Measurements from ENCODE around the gene KNOP1. TPM values are rescaled to one million over a fixed set of nuclear protein-coding genes. Genes with fewer than 3 reads are reported as not detected.

The KNOP1 gene
- total RNA-seq, 5 donors from 2014 or later (not counting 1 experiment from before 2014, with no cell fraction given), result 8.2 to 20.4 (median 18.6) TPM

DNA sequence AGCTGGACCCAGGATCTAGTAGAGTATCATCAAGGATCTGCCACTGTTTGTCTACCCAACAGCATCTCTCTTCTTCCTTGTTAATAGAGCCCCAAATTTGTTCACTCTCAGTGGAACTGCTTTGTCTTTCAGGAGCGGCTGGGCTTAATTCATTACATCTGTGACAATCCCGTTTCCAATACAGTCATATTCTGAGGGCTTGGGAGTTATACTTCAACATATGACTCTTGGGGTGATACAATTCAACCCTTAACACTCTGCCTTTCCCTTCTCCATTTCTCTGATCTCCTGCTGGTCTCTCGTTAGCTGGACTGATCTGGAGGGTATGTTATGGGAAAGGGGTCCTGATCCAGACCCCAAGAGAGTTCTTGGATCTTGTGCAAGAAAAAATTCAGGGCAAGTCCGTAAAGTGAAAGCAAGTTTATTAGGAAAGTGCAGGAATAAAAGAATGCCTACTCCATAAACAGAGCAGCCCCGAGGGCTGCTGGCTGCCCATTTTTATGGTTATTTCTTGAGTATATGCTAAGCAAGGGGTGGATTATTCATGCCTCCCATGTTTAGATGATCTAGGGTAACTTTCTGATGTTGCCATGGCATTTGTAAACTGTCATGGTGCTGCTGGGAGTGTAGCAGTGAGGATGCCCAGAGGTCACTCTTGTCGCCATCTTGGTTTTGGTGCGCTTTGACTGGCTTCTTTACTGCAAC lies 42.5 kb upstream of the KNOP1 start:
- DNase-seq, result no peak
- CTCF ChIA-PET, result no interaction called here
- H3K27me3 Mint-ChIP-seq, result peaks cover 0 to 4% of the 10 kb centered on the region in 2 donors
- Histone ChIP-seq H3K4me1 (ENCODE audit: control insufficient read depth in 1 of 2, extremely low read depth in 1 of 2, insufficient read depth in 2 of 2, low read length in 2 of 2) (no peaks in the 10 kb centered on the region), H3K36me3 (ENCODE audit: control insufficient read depth in 2 of 2, extremely low read depth in 1 of 2, insufficient read depth in 1 of 2, low read length in 1 of 2) (no peaks in the 10 kb centered on the region), H3K4me3 (ENCODE audit: control insufficient read depth in 1 of 2, extremely low read depth in 1 of 2, low read length in 1 of 2) (no peak overlapping the region), H3K27me3 (replicated peaks in 1 of 2; ENCODE audit: control insufficient read depth in 2 of 2, extremely low read depth in 1 of 2, insufficient read depth in 2 of 2, low read length in 1 of 2) (peaks cover 0 to 2% of the 10 kb centered on the region in 2 experiments), H3K9me3 (no peaks in the 10 kb centered on the region), H3K27ac (ENCODE audit: low read length) (no peak overlapping the region)
- H3K4me1 Mint-ChIP-seq, result no peaks in the 10 kb centered on the region
- WGBS (ENCODE audit: insufficient coverage), result 100% methylated on average over 2 of the region's 7 CpGs
- H3K36me3 Mint-ChIP-seq, result no peaks in the 10 kb centered on the region
- no peak for ATAC-seq (replicated peaks in 1 of 4)
- H3K27ac Mint-ChIP-seq, result no peak overlapping the region
- no peaks in the 10 kb centered on the region for H3K9me3 Mint-ChIP-seq
- no peak overlapping the region for H3K4me3 Mint-ChIP-seq
- POLR2A ChIA-PET, result no interaction called here

DNA sequence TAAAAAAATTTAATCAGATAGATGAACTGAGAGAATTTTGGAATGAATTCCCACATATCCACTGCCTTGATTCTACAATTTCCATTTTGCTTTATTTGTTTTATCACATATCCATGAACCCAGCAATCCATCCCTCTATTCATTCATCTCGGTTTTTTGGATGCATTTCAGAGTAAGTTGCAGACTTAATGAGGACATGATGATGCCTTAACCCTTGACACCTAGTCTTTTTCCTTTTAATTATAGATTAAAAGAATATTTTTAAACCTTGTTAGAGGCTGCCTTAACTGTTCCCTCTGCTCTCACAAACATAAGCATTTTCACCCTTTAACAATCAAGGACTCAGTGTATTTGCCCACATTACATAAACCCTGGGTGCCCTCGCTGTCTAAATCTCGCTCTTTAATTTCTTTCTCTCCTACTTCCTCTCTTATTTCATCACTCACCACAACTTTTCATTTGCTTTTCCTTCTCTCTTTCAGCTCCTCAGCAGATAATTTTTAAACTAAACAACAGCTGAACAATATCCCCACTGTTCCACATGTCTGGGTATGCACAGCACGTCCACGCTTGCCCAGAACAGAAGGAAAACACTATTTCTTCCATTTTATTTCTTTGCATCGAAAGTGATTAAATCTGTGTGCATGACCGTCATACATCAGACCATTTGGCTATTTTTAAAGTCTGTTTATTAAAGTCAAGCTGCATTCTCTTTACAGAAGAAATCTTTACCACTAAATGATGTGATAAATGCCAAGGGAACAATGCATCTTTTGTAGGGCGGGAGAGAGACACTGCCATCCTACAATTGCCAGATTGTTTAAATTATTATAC lies 40.0 kb upstream of the KNOP1 start:
- no peaks in the 10 kb centered on the region for H3K36me3 ChIP-seq (ENCODE audit: control insufficient read depth in 2 of 2, extremely low read depth in 1 of 2, insufficient read depth in 1 of 2, low read length in 1 of 2)
- ChIA-PET POLR2A (no interaction called here), CTCF (no interaction called here)
- no peak overlapping the region for H3K27ac Mint-ChIP-seq
- H3K4me1 ChIP-seq (ENCODE audit: control insufficient read depth in 1 of 2, extremely low read depth in 1 of 2, insufficient read depth in 2 of 2, low read length in 2 of 2), result no peaks in the 10 kb centered on the region
- no peak for ATAC-seq (replicated peaks in 1 of 4)
- H3K27me3 ChIP-seq (replicated peaks in 1 of 2; ENCODE audit: control insufficient read depth in 2 of 2, extremely low read depth in 1 of 2, insufficient read depth in 2 of 2, low read length in 1 of 2), result peaks cover 0 to 2% of the 10 kb centered on the region in 2 experiments
- DNase-seq, result no peak
- H3K9me3 Mint-ChIP-seq, result no peaks in the 10 kb centered on the region
- no peak overlapping the region for H3K27ac ChIP-seq (ENCODE audit: low read length)
- 69% methylated on average over 4 of the region's 8 CpGs for WGBS (ENCODE audit: insufficient coverage)
- H3K4me1 Mint-ChIP-seq, result no peaks in the 10 kb centered on the region
- H3K9me3 ChIP-seq, result no peaks in the 10 kb centered on the region
- peaks cover 0 to 4% of the 10 kb centered on the region in 2 donors for H3K27me3 Mint-ChIP-seq
- no peaks in the 10 kb centered on the region for H3K36me3 Mint-ChIP-seq
- H3K4me3 Mint-ChIP-seq, result no peak overlapping the region
- H3K4me3 ChIP-seq (ENCODE audit: control insufficient read depth in 1 of 2, extremely low read depth in 1 of 2, low read length in 1 of 2), result no peak overlapping the region

DNA sequence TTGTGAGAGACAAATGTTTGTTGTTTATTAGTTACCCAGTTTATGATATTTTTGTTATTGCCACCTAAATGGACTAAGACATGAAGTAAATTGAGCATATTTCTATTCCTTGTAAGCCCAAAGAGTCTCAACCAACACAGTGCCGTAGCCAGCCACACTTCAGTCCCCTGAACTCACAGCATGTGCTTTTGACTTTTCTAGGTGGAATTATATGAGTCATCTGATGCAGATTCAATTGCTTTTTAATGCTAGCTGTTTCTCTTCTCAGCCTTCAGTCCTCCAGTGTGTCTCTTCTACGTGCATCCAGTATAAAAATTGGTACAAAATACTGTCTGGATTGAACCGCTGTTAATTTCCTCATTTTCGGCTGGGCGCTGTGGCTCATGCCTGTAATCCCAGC lies 39.0 kb upstream of the KNOP1 start:
- CTCF ChIA-PET, result no interaction called here
- Mint-ChIP-seq H3K4me3 (no peak overlapping the region), H3K27ac (no peak overlapping the region), H3K9me3 (no peaks in the 10 kb centered on the region), H3K36me3 (no peaks in the 10 kb centered on the region), H3K27me3 (peaks cover 0 to 4% of the 10 kb centered on the region in 2 donors), H3K4me1 (no peaks in the 10 kb centered on the region)
- no peak overlapping the region for H3K27ac ChIP-seq (ENCODE audit: low read length)
- no peak overlapping the region for H3K4me3 ChIP-seq (ENCODE audit: control insufficient read depth in 1 of 2, extremely low read depth in 1 of 2, low read length in 1 of 2)
- ATAC-seq (replicated peaks in 1 of 4), result no peak
- POLR2A ChIA-PET, result no interaction called here
- H3K27me3 ChIP-seq (replicated peaks in 1 of 2; ENCODE audit: control insufficient read depth in 2 of 2, extremely low read depth in 1 of 2, insufficient read depth in 2 of 2, low read length in 1 of 2), result peaks cover 0 to 2% of the 10 kb centered on the region in 2 experiments
- H3K4me1 ChIP-seq (ENCODE audit: control insufficient read depth in 1 of 2, extremely low read depth in 1 of 2, insufficient read depth in 2 of 2, low read length in 2 of 2), result no peaks in the 10 kb centered on the region
- WGBS (ENCODE audit: insufficient coverage), result 90% methylated on average over 4 of the region's 5 CpGs
- no peaks in the 10 kb centered on the region for H3K9me3 ChIP-seq
- H3K36me3 ChIP-seq (ENCODE audit: control insufficient read depth in 2 of 2, extremely low read depth in 1 of 2, insufficient read depth in 1 of 2, low read length in 1 of 2), result no peaks in the 10 kb centered on the region
- DNase-seq, result no peak

DNA sequence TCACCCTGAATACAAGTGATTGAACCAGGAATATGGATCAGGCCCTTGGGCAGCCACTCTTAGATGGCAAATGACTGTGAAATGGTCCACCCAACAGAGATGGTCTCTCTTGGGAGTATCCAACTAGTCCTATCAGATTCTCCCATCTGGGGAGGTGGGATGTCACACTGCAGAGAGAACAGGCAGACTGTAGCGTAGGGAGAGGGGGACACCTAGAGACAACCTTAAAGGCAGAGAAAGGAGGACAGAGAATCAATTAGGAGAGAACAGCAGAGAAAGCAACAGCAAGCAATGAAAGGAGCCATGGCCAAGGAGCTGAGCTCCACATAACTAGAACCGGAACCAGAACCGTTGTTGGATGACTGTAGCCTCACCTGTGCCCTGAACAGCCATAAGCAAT lies 37.2 kb upstream of the KNOP1 start:
- Mint-ChIP-seq H3K4me1 (no peaks in the 10 kb centered on the region), H3K27ac (no peak overlapping the region), H3K9me3 (no peaks in the 10 kb centered on the region), H3K27me3 (peaks cover 0 to 4% of the 10 kb centered on the region in 2 donors), H3K4me3 (no peak overlapping the region), H3K36me3 (no peaks in the 10 kb centered on the region)
- POLR2A ChIA-PET, result no interaction called here
- Histone ChIP-seq H3K27me3 (replicated peaks in 1 of 2; ENCODE audit: control insufficient read depth in 2 of 2, extremely low read depth in 1 of 2, insufficient read depth in 2 of 2, low read length in 1 of 2) (peaks cover 0 to 2% of the 10 kb centered on the region in 2 experiments), H3K9me3 (no peaks in the 10 kb centered on the region), H3K4me3 (ENCODE audit: control insufficient read depth in 1 of 2, extremely low read depth in 1 of 2, low read length in 1 of 2) (no peak overlapping the region), H3K4me1 (ENCODE audit: control insufficient read depth in 1 of 2, extremely low read depth in 1 of 2, insufficient read depth in 2 of 2, low read length in 2 of 2) (no peaks in the 10 kb centered on the region), H3K36me3 (ENCODE audit: control insufficient read depth in 2 of 2, extremely low read depth in 1 of 2, insufficient read depth in 1 of 2, low read length in 1 of 2) (no peaks in the 10 kb centered on the region), H3K27ac (ENCODE audit: low read length) (no peak overlapping the region)
- ATAC-seq (replicated peaks in 1 of 4), result no peak
- CTCF ChIA-PET, result no interaction called here
- DNase-seq, result no peak
- WGBS (ENCODE audit: insufficient coverage), result 71% methylated on average over 3 of the region's 3 CpGs

DNA sequence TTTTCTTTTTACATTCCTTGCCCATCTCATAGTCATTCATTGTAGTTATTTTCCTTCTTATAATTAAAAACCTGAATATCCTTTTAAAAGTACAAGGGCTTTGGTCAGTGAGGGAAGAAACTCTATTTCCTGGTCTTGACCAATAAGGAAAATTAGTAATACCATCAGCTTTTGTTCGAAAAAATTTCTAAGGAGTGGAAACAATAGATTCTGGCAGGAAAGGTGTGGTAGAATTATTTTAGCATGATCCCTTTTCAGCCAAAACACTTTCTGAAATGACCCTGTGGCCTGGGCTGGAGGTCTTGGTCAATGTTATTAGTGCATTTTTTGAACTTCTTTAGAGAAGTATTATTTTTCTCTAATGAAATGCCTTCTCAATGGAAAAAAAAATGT lies 36.6 kb upstream of the KNOP1 start:
- no peak overlapping the region for H3K4me3 Mint-ChIP-seq
- H3K27ac Mint-ChIP-seq, result no peak overlapping the region
- 80% methylated on average over 1 of the region's 1 CpG for WGBS (ENCODE audit: insufficient coverage)
- Histone ChIP-seq H3K9me3 (no peaks in the 10 kb centered on the region), H3K27ac (ENCODE audit: low read length) (no peak overlapping the region), H3K27me3 (replicated peaks in 1 of 2; ENCODE audit: control insufficient read depth in 2 of 2, extremely low read depth in 1 of 2, insufficient read depth in 2 of 2, low read length in 1 of 2) (peaks cover 0 to 2% of the 10 kb centered on the region in 2 experiments), H3K4me1 (ENCODE audit: control insufficient read depth in 1 of 2, extremely low read depth in 1 of 2, insufficient read depth in 2 of 2, low read length in 2 of 2) (no peaks in the 10 kb centered on the region), H3K4me3 (ENCODE audit: control insufficient read depth in 1 of 2, extremely low read depth in 1 of 2, low read length in 1 of 2) (no peak overlapping the region), H3K36me3 (ENCODE audit: control insufficient read depth in 2 of 2, extremely low read depth in 1 of 2, insufficient read depth in 1 of 2, low read length in 1 of 2) (no peaks in the 10 kb centered on the region)
- DNase-seq (no peak), ATAC-seq (replicated peaks in 1 of 4) (no peak)
- peaks cover 0 to 4% of the 10 kb centered on the region in 2 donors for H3K27me3 Mint-ChIP-seq
- H3K36me3 Mint-ChIP-seq, result no peaks in the 10 kb centered on the region
- H3K9me3 Mint-ChIP-seq, result no peaks in the 10 kb centered on the region
- H3K4me1 Mint-ChIP-seq, result no peaks in the 10 kb centered on the region
- ChIA-PET CTCF (no interaction called here), POLR2A (no interaction called here)

DNA sequence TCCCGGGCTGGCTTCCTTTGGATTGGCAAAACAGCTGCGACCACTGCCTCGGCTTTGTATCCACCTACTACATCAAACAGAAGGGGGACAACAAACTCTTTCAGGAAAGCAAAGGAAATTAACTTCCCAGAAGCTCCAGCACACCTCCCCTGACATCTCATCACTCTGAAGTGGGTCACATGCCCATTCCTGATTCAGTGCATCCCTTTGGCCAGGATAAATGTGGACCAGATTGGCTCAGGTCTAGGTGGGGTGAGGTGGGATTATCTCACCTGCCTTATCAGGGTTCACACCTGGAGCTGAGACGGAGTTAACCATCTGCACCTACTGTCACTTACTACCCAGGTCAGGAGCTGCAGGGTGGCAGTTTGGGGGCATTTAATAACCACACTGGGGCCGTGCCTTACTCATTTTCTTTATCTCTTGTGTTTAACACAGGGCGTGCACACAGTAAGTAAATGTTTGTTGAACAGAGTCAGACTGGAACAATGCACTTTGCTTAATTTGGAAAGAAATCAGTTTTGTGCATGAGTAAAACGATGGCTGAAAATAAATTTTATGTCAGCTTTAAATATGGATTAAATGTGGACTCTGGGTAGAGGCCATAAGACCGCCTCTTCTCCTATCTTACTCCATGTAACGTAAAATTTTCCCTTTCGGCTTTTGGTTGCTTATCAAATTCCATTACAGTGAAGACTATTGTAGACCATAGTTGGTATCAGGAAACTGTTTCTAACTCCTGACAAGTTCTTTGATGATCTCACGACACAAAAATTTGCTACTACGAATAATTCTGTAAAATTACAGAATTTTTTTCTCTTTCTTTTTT lies 36.0 kb upstream of the KNOP1 start:
- H3K36me3 Mint-ChIP-seq, result no peaks in the 10 kb centered on the region
- 75% methylated on average over 4 of the region's 12 CpGs for WGBS (ENCODE audit: insufficient coverage)
- no peaks in the 10 kb centered on the region for H3K9me3 ChIP-seq
- no peaks in the 10 kb centered on the region for H3K4me1 Mint-ChIP-seq
- no peak overlapping the region for H3K27ac Mint-ChIP-seq
- no peak overlapping the region for H3K4me3 Mint-ChIP-seq
- H3K27me3 ChIP-seq (replicated peaks in 1 of 2; ENCODE audit: control insufficient read depth in 2 of 2, extremely low read depth in 1 of 2, insufficient read depth in 2 of 2, low read length in 1 of 2), result peaks cover 0 to 2% of the 10 kb centered on the region in 2 experiments
- ATAC-seq (replicated peaks in 1 of 4) (no peak), DNase-seq (no peak)
- ChIA-PET POLR2A (no interaction called here), CTCF (no interaction called here)
- H3K4me3 ChIP-seq (ENCODE audit: control insufficient read depth in 1 of 2, extremely low read depth in 1 of 2, low read length in 1 of 2), result no peak overlapping the region
- H3K9me3 Mint-ChIP-seq, result no peaks in the 10 kb centered on the region
- H3K27me3 Mint-ChIP-seq, result peaks cover 0 to 4% of the 10 kb centered on the region in 2 donors
- H3K27ac ChIP-seq (ENCODE audit: low read length), result no peak overlapping the region
- no peaks in the 10 kb centered on the region for H3K36me3 ChIP-seq (ENCODE audit: control insufficient read depth in 2 of 2, extremely low read depth in 1 of 2, insufficient read depth in 1 of 2, low read length in 1 of 2)
- H3K4me1 ChIP-seq (ENCODE audit: control insufficient read depth in 1 of 2, extremely low read depth in 1 of 2, insufficient read depth in 2 of 2, low read length in 2 of 2), result no peaks in the 10 kb centered on the region
